NCI-H526 (cell line): ENCODE results near the gene LRRC7.
"Not testable (repeated sequence)": the region's sequence is repeated elsewhere in the genome, so short reads cannot be mapped to it uniquely, and the experiment has no call there.

Source experiments
- DNase-seq, 2 experiments: peaks; one replicate each; lab custom pipeline; 2025; lab: John Stamatoyannopoulos, UW

The LRRC7 gene

GRCh38 chr1:69888016-69888415, 320.3 kb downstream of the LRRC7 start:
- DNase-seq = not testable (repeated sequence)

- no peak for DNase-seq
Observed at GRCh38 chr1:69888657-69889056, 320.9 kb downstream of the LRRC7 start.

- DNase-seq = no peak
Observed at GRCh38 chr1:69898403-69898947, 330.8 kb downstream of the LRRC7 start.

DNA sequence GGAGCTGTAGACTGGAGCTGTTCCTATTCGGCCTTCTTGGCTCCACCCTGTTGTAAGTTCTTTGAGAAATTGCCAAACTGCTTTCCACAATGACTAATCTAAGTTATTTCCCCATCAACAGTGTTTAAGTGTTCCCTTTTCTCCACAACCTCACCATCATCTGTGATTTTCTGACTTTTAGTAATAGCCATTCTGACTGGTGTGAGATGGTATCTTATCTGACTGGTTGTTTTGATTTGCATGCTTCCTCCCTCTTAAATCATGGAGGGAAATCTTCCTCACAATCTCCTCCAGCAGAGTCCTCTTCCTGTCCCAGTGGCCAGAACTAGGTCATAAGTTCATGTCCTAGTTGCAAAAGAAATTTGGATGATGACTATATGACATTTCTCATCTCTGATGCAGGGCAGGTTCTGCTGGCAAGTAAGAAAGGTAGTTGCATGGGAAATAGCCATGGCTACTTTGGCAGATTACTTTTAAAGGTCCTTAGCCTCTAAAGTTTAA, 343.6 kb downstream of the LRRC7 start:
- DNase-seq = no peak

DNA sequence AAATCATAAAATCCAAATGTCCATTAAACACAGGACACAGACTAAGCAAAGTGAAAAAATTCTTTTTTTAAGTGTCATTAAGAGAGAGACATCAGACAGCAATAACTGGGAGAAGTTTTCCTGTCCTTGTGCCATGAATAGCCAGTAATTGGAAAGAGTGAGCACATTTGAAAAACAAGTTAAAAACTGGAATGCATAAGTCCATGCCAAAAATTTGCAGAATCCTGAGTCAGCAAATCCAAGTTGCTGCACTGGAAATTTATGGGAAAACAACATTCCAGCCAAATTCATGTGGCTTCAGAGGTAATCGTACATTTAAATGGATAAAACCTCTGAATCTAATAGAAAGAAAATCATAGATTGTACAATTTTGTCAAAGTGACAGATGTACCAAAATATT, 346.3 kb downstream of the LRRC7 start:
- DNase-seq = no peak

DNA sequence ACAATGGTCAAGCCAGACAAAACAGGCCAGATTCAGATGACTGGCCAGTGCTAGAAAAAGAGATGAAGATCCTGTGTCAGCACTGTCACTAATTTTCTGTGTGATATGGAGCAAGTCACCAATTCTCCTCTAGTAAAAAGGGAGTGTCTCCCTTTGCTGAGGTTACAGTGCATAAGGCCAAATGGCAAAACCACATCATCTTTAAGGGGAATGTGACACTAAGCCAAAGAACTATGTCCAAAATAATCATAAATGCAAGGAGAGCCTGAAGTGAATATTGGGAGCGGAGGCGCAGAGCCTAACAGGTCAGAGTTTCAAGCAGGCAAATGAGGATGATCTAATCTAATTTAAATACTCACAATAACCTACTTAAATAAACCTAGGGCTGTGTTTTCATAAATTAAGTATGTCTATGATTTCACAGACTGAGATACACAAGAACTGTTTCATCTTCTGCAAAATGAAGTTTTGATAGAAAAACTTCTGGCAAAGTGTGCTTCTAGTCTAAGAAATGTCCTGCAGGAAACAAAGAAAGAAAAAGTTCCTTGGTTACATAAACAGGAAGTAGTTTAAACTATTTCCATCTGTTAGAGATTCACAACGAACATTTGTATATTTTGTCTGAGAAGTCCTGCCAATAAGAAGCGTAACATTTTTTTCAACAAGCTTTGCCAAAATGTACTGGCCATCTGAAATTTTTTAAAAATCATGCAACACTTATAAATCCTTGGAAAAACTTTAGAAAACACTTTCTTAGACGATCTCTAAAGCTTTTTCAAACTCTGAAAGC, 347.4 kb downstream of the LRRC7 start:
- DNase-seq = peak in 1 of 2 experiments; percentile 15

GRCh38 chr1:69919129-69919921, 351.6 kb downstream of the LRRC7 start:
- DNase-seq = no peak

GRCh38 chr1:69919922-69920273, 352.2 kb downstream of the LRRC7 start:
- no peak for DNase-seq

- no peak for DNase-seq
Observed at GRCh38 chr1:69920426-69920825, 352.7 kb downstream of the LRRC7 start.

DNA sequence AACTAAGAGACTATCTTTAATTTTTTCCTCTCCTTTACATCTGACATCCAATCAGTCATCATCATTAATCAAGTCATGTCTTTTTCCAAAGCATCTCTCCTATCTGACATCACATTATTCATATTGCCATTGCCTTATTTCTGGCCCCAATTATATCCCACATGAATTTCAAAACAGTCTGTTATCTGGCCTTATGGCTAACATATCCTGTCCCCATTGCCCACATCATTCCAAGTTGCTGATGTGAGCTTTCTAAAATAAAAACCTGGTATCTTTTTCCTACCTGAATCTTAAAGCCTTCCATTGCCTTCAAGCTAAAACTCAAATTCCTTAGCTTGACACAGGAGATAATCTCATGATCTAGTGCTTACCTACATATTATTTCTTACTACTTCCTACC, 353.8 kb downstream of the LRRC7 start:
- DNase-seq = no peak

DNA sequence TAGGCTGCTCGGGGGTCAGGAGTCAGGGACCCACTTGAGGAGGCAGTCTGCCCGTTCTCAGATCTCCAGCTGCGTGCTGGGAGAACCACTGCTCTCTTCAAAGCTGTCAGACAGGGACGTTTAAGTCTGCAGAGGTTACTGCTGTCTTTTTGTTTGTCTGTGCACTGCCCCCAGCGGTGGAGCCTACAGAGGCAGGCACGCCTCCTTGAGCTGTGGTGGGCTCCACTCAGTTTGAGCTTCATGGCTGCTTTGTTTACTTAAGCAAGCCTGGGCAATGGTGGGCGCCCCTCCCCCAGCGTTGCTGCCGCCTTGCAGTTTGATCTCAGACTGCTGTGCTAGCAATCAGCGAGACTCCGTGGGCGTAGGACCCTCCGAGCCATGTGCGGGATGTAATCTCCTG, 360.5 kb downstream of the LRRC7 start:
- DNase-seq = not testable (repeated sequence)

GRCh38 chr1:69929308-69930057, 361.8 kb downstream of the LRRC7 start:
- DNase-seq = no peak

DNA sequence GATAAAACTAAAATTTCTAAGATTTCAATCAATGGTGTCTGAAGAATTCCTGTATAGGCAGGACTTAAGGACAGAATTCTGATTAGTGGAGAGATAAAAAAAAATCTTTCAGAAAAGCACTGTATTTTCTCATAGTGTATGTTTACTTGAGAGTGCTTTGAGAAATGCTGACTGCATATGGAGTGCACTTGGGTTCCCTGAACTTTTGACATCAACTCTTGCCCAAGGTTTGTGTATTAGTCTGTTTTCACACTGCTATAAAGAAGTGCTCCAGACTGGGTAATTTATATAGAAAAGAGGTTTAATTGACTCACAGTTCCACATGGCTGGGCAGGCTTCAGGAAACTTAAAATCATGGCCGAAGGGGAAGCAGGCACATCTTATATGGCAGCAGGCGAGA, 362.7 kb downstream of the LRRC7 start:
- no peak for DNase-seq

DNA sequence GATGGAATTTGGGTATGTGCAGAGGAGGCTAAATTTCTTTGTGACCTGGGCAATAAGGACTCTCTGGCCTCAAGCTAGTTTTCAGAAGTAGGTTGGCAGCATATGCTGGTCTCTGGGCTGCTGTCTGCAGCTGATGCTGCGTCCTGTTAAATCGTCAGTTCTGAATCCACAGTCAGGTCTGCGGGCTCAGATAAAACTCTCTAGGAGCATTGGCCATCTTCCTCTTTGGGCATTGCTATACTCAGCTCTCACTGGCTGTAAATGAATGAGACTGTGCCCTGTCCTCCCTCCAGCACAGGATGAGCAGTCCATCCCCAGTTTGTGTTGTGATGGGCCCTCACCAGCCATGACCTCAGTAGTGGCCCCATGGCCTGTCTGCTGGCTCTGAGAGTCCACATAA, 365.0 kb downstream of the LRRC7 start:
- DNase-seq = no peak

DNA sequence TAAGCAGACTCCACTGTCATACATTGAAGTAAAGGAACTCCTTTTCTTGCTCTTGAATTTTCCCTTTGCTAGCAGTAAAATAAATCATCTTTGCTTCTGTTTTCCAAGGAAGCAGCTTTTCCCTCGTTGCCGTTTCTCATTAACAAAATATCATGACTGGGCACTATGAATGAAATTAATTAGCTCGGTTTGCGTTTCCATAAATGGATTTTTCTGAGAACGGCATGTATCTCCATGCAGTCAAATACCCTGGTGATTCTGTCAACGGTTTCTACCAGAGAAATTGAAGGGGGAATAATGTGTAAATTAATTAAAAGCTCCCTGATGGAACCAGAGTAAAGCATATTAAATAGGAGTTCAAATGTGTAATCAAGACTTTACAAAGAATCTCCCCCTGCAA, 372.5 kb downstream of the LRRC7 start:
- DNase-seq = no peak

DNA sequence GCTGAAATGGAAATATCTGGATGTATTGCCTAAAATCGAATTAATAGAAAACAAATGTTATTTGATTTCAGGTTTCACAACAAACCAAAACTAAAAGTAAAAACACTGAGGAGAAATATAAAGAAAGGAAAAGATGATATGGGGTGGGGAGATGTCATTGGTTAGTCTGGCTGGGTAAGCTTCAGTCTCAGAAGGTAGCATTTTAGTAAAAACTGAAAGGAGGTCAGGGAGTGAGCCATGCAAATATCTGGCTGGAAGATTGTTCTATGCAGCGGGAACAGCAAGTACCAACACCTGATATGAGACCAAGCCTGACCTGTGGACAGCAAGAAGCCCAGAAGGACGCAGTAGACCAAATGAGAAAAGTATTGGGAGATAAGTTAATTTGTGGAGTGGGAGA, 373.1 kb downstream of the LRRC7 start:
- DNase-seq = no peak

- DNase-seq = no peak
Observed at GRCh38 chr1:69943030-69943429, 375.3 kb downstream of the LRRC7 start.

- DNase-seq = no peak
Observed at GRCh38 chr1:69946935-69947334, 379.2 kb downstream of the LRRC7 start.

GRCh38 chr1:69947837-69948236, 380.1 kb downstream of the LRRC7 start:
- DNase-seq = no peak

DNA sequence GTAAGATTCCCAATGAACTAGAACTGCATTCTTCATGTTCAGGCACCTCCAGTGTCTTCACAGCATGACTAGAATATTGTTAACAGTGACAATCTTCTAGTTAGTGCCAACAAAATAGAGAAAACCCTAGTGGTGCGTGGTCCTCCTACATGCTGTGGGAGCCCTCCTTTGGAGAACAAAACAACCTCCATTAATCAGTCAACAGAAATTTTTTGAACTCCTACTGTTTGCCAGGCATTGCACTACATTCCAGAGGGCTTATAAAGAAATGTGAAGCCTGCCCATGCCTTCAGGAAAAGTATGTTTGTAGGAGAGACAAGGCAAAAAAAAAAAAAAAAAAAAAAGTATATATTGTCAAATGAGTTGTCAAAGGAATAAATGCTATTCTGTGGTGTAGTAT, 385.0 kb downstream of the LRRC7 start:
- DNase-seq = no peak

- not testable (repeated sequence) for DNase-seq
Observed at GRCh38 chr1:69962452-69962851, 394.7 kb downstream of the LRRC7 start.

DNA sequence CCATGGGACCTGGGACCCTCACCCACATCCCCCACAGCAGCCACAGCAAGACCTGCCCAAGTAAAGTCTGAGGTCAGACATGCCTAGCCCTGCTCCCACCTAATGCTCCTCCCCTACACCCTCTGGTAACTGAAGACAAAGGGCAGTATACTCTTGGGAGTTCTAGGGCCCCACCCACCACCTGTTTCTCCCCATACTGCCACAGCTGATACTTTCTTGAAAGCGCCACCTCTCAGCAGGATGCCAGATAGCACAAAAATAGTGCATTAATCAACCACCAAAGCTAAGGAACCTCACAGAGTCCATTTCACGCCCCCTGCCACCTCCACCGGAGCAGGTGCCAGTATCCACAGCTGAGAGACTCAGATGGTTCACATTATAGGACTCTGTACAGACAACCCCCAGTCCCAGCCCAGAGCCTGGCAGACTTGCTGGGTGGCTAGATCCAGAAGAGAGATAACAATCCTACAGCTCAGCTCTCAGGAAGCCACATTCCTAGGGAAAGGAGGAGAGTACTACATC, 399.6 kb downstream of the LRRC7 start:
- DNase-seq = peak in 1 of 2 experiments; percentile 10
